Astrocyte (in vitro differentiated cells and primary cell): ENCODE data around the gene LIME1. TPM values are rescaled to one million over a fixed set of nuclear protein-coding genes. Genes with fewer than 3 reads are reported as not detected.

Experiments used
- DNase-seq: peaks from one replicate; pipeline ENCODE4 v3.0.0-alpha.2; 2010; ENCODE audit warnings: low read depth
- FAIRE-seq: peaks from 2 replicates; lab custom pipeline; 2011; peaks lifted over from hg19 to GRCh38; lab: Jason Lieb, UNC
- H2AFZ ChIP-seq: 2 replicates; pipeline ENCODE4 v1.6.0; 2012; ENCODE audit warnings: low read depth, low read length, inconsistent platforms
- H3K27ac ChIP-seq: 2 replicates; pipeline ENCODE4 v1.5.1; 2011; ENCODE audit warnings: low read depth, low read length, inconsistent platforms
- H3K27me3 ChIP-seq: 2 replicates; pipeline ENCODE4 v1.6.0; 2011; ENCODE audit warnings: low read length, inconsistent platforms; ENCODE audit not compliant: insufficient read depth
- H3K36me3 ChIP-seq: 2 replicates; pipeline ENCODE4 v1.5.1; 2011; ENCODE audit warnings: low read length, inconsistent platforms; ENCODE audit not compliant: insufficient read depth
- H3K4me1 ChIP-seq: 2 replicates; pipeline ENCODE4 v1.5.1; 2011; ENCODE audit warnings: low read length, inconsistent platforms; ENCODE audit not compliant: insufficient read depth
- H3K4me2 ChIP-seq: 2 replicates; pipeline ENCODE4 v1.6.0; 2012; ENCODE audit warnings: low read length, inconsistent platforms
- H3K4me3 ChIP-seq: 2 replicates; pipeline ENCODE4 v1.5.1; 2011; ENCODE audit warnings: low read depth, mild to moderate bottlenecking, low read length, inconsistent platforms; ENCODE audit not compliant: insufficient read depth
- H3K79me2 ChIP-seq: 2 replicates; pipeline ENCODE4 v1.6.0; 2012; ENCODE audit warnings: mild to moderate bottlenecking, low read length, inconsistent platforms; ENCODE audit not compliant: insufficient read depth
- H3K9ac ChIP-seq: 2 replicates; pipeline ENCODE4 v1.6.0; 2012; ENCODE audit warnings: mild to moderate bottlenecking, low read length, inconsistent platforms
- H3K9me3 ChIP-seq: 2 replicates; pipeline ENCODE4 v1.5.1; 2012; ENCODE audit warnings: low read depth, mild to moderate bottlenecking, low read length, inconsistent platforms; ENCODE audit not compliant: insufficient read depth
- H4K20me1 ChIP-seq: 2 replicates; pipeline ENCODE4 v1.6.0; 2012; ENCODE audit warnings: low read length, inconsistent platforms; ENCODE audit not compliant: insufficient read depth
- H3K27ac Mint-ChIP-seq: one replicate; pipeline ENCODE4 v1.8.0; 2021; ENCODE audit warnings: mild to moderate bottlenecking, mixed read lengths; ENCODE audit not compliant: unreplicated experiment
- H3K27me3 Mint-ChIP-seq: one replicate; pipeline ENCODE4 v1.8.0; 2021; ENCODE audit warnings: low read depth, mixed read lengths; ENCODE audit not compliant: unreplicated experiment
- H3K36me3 Mint-ChIP-seq: one replicate; pipeline ENCODE4 v1.8.0; 2021; ENCODE audit warnings: low read depth, mixed read lengths; ENCODE audit not compliant: unreplicated experiment
- H3K4me1 Mint-ChIP-seq: one replicate; pipeline ENCODE4 v1.8.0; 2021; ENCODE audit warnings: low read depth, mixed read lengths; ENCODE audit not compliant: unreplicated experiment
- H3K4me3 Mint-ChIP-seq: one replicate; pipeline ENCODE4 v1.8.0; 2021; ENCODE audit warnings: mild to moderate bottlenecking, moderate library complexity, mixed read lengths; ENCODE audit not compliant: unreplicated experiment
- H3K9me3 Mint-ChIP-seq: one replicate; pipeline ENCODE4 v1.8.0; 2021; ENCODE audit warnings: mild to moderate bottlenecking, mixed read lengths; ENCODE audit not compliant: unreplicated experiment
- EZH2 ChIP-seq: IDR thresholded peaks from 2 replicates; pipeline ENCODE4 v1.6.1; 2012; ENCODE audit warnings: mild to moderate bottlenecking, low read length, inconsistent platforms; ENCODE audit not compliant: insufficient read depth
- total RNA-seq: library from RNA; stranded (reverse); gene quantifications from 2 replicates; pipeline ENCODE4 v1.2.1, GENCODE V29; 2021
- TF ChIP-seq, protein P1 (sequence below): IDR thresholded peaks from 2 replicates; pipeline ENCODE4 v1.5.1; 2011; ENCODE audit warnings: low read depth, mild to moderate bottlenecking, inconsistent platforms, low read length, moderate library complexity; ENCODE audit not compliant: insufficient read depth

Gene LIME1
- total RNA-seq, 1 donor from 2014 or later, result 7.6 TPM

DNA sequence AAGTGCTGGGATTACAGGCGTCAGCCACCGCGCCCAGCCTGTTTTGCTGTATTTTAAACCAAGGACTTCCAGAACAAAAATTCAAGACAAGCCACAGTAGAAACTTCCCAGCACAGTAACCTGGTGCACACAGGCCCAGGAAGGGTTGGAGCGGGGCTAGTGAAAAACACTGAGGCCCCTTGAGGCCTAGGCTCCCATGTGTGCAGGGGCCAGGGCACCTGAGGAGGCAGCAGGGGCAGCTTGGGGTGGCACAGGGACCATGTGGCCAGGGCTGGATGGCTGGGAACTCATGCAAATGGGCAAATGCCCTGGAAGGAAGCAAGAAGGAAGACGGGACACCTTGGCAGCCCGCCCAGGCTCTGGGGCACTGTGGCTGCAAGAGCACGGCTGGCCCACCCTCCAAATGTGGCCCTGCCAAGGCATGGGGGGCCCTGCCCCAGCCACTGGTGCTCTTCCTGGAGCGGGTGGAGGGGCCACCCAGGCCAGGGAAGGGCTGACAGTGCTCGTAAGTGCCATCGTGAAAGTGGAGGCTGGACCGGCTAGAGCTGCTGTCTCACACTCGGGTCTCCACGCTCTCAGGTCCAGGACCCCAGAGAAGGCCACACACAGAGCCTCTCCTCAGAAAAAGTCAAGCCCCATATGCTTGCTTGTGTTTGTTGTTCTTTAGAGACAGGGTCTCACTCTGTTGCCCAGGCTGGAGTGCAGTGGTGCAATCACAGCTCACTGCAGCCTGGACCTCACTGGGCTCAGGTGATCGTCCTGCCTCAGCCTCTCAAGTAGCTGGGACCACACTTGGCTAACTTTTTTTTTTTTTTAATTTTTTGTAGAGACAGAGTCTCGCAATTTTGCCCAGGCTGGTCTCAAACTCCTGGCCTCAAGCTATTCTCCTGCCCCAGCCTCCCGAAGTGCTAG, 13.4 kb downstream of the LIME1 start:
- TF ChIP-seq, protein P1, sequence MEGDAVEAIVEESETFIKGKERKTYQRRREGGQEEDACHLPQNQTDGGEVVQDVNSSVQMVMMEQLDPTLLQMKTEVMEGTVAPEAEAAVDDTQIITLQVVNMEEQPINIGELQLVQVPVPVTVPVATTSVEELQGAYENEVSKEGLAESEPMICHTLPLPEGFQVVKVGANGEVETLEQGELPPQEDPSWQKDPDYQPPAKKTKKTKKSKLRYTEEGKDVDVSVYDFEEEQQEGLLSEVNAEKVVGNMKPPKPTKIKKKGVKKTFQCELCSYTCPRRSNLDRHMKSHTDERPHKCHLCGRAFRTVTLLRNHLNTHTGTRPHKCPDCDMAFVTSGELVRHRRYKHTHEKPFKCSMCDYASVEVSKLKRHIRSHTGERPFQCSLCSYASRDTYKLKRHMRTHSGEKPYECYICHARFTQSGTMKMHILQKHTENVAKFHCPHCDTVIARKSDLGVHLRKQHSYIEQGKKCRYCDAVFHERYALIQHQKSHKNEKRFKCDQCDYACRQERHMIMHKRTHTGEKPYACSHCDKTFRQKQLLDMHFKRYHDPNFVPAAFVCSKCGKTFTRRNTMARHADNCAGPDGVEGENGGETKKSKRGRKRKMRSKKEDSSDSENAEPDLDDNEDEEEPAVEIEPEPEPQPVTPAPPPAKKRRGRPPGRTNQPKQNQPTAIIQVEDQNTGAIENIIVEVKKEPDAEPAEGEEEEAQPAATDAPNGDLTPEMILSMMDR, result no peak
- no peak for TF ChIP-seq EZH2
- H3K27ac Mint-ChIP-seq, result no peak overlapping the region
- H3K27me3 Mint-ChIP-seq, result no peaks in the 10 kb centered on the region
- FAIRE-seq (no peak), DNase-seq (no peak)
- H3K27me3 ChIP-seq, result no peaks in the 10 kb centered on the region
- H2AFZ ChIP-seq, result no peak overlapping the region
- H3K4me1 ChIP-seq, result no peaks in the 10 kb centered on the region
- no peak overlapping the region for H3K4me3 ChIP-seq
- H3K4me2 ChIP-seq, result no peak overlapping the region
- no peak overlapping the region for H3K27ac ChIP-seq
- no peak overlapping the region for H3K9ac ChIP-seq
- no peaks in the 10 kb centered on the region for H3K9me3 Mint-ChIP-seq
- peaks cover 3% of the 10 kb centered on the region for H4K20me1 ChIP-seq
- peaks cover 4% of the 10 kb centered on the region for H3K4me1 Mint-ChIP-seq
- peaks cover 6% of the 10 kb centered on the region for H3K36me3 Mint-ChIP-seq
- no peaks in the 10 kb centered on the region for H3K36me3 ChIP-seq
- no peaks in the 10 kb centered on the region for H3K79me2 ChIP-seq
- H3K4me3 Mint-ChIP-seq, result no peak overlapping the region
- H3K9me3 ChIP-seq, result no peaks in the 10 kb centered on the region

DNA sequence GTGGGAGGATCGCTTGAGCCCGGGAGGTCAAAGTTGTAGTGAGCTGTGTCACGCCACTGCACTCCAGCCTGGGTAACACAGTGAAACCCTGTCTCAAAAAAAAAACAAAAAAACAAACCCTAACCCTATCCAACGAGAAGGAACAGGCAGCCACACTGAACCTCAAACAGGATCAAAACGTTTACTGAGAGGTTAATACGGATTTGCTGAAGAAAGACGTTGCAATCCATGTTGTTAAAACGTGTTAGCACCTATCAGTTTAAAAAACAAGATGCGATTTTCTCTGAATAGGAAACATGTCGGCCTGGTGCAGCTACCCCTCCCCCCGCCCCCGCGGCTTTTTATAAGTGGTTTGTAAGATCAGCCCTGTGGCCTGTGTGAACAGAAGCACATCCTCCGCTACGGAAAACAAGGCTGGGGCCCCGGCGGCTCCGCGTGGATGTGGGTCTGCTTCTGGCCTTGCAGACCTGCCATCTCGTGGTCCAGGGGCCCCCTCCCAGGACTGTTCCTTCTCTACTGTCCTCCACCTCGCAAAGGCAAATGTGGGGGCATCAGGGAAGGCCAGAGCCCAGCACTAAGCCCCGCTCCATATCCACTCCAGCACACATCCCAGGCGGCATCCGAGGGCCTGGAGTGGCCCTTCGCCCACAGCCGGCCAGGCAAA, 14.5 kb downstream of the LIME1 start:
- no peaks in the 10 kb centered on the region for H3K36me3 ChIP-seq
- DNase-seq (no peak), FAIRE-seq (no peak)
- H3K4me3 ChIP-seq, result no peak overlapping the region
- peaks cover 4% of the 10 kb centered on the region for H3K4me1 Mint-ChIP-seq
- peaks cover 3% of the 10 kb centered on the region for H4K20me1 ChIP-seq
- no peak overlapping the region for H3K27ac Mint-ChIP-seq
- H3K27me3 Mint-ChIP-seq, result no peaks in the 10 kb centered on the region
- H2AFZ ChIP-seq, result no peak overlapping the region
- no peaks in the 10 kb centered on the region for H3K27me3 ChIP-seq
- no peak overlapping the region for H3K4me2 ChIP-seq
- no peak overlapping the region for H3K27ac ChIP-seq
- H3K4me1 ChIP-seq, result no peaks in the 10 kb centered on the region
- no peaks in the 10 kb centered on the region for H3K79me2 ChIP-seq
- no peaks in the 10 kb centered on the region for H3K9me3 ChIP-seq
- TF ChIP-seq EZH2, result no peak
- TF ChIP-seq, protein P1, result no peak
- H3K9ac ChIP-seq, result no peak overlapping the region
- H3K9me3 Mint-ChIP-seq, result no peaks in the 10 kb centered on the region
- no peak overlapping the region for H3K4me3 Mint-ChIP-seq
- peaks cover 4% of the 10 kb centered on the region for H3K36me3 Mint-ChIP-seq
